Measurements from ENCODE around the gene ISY1. TPM values are rescaled to one million over a fixed set of nuclear protein-coding genes. Genes with fewer than 3 reads are reported as not detected.
"Not testable (repeated sequence)": the region's sequence is repeated elsewhere in the genome, so short reads cannot be mapped to it uniquely, and the experiment has no call there.

Gene ISY1
- total and polyA plus RNA-seq, 2 donors (not counting 1 experiment from before 2014, with no cell fraction given): 26.4 to 49.6 TPM

GRCh38 chr3:129112308-129113052 lies 48.4 kb downstream of the ISY1 start:
- Histone ChIP-seq H3K79me2 (ENCODE audit: control insufficient read depth, insufficient read depth, low read length) (peaks cover 82% of the 10 kb centered on the region), H3K4me3 (ENCODE audit: control extremely low read depth in 1 of 5, extremely low read depth in 1 of 5, insufficient read depth in 1 of 5, low read depth in 2 of 5, low read length in 4 of 5) (no peak overlapping the region), H3K9ac (ENCODE audit: low read length) (no peak overlapping the region), H3K9me3 (ENCODE audit: control extremely low read depth in 1 of 3, control insufficient read depth in 2 of 3, insufficient read depth in 1 of 3, low read length in 2 of 3) (no peaks in the 10 kb centered on the region), H3K4me1 (ENCODE audit: control insufficient read depth in 2 of 2, insufficient read depth in 2 of 2, low read length in 2 of 2) (peaks cover 0 to 4% of the 10 kb centered on the region in 2 donors), H3K4me2 (replicated peaks; ENCODE audit: low read depth, low read length, poor library complexity, severe bottlenecking) (no peak overlapping the region), H3K36me3 (replicated peaks in 1 of 2; ENCODE audit: control extremely low read depth in 1 of 2, control insufficient read depth in 1 of 2, extremely low read depth in 1 of 2, insufficient read depth in 2 of 2, low read length in 1 of 2) (peaks cover 0 to 12% of the 10 kb centered on the region in 2 experiments), H2AFZ (ENCODE audit: insufficient read depth, low read depth, low read length, poor library complexity, severe bottlenecking) (no peak overlapping the region), H3K27ac (ENCODE audit: low read length in 2 of 2) (no peak overlapping the region), H4K20me1 (ENCODE audit: control insufficient read depth, insufficient read depth, low read length, poor library complexity, severe bottlenecking) (peaks cover 40% of the 10 kb centered on the region), H3K27me3 (replicated peaks in 1 of 4; ENCODE audit: control extremely low read depth in 1 of 4, control insufficient read depth in 3 of 4, insufficient read depth in 4 of 4, low read length in 3 of 4) (no peaks in the 10 kb centered on the region)
- H3K4me3 Mint-ChIP-seq: no peak overlapping the region
- H3K9me3 Mint-ChIP-seq (ENCODE audit: insufficient read depth): no peaks in the 10 kb centered on the region
- ATAC-seq (ENCODE audit: low read depth): no peak
- ChIA-PET CTCF (no interaction called here), POLR2A (interaction anchor here (0.7 kb wide), 1 partner anchor 59 kb away, joined by 4 read pairs; no protein-coding TSS in a partner anchor)
- WGBS (ENCODE audit: insufficient coverage): 100% methylated on average over 1 of the region's 3 CpGs
- intact Hi-C loops (cut with micrococcal nuclease): no loop called here
- peaks cover 6% of the 10 kb centered on the region for H3K4me1 Mint-ChIP-seq
- no peak for TF ChIP-seq CTCF (IDR thresholded peaks at IDR 0.05)
- no peak for TF ChIP-seq EZH2 (IDR thresholded peaks at IDR 0.05; ENCODE audit: borderline replicate concordance, insufficient read depth, low read depth, low read length, poor library complexity, severe bottlenecking)
- H3K27ac Mint-ChIP-seq: no peak overlapping the region
- H3K27me3 Mint-ChIP-seq: no peaks in the 10 kb centered on the region
- no peak for DNase-seq

- intact Hi-C loops (cut with micrococcal nuclease): not testable (repeated sequence)
These were observed 49.6 kb downstream of the ISY1 start for GRCh38 chr3:129111076-129111780.

More at GRCh38 chr3:129111076-129111780, 49.6 kb downstream of the ISY1 start:
- ATAC-seq (ENCODE audit: low read depth); H3K27me3 ChIP-seq (replicated peaks in 1 of 4; ENCODE audit: control extremely low read depth in 1 of 4, control insufficient read depth in 3 of 4, insufficient read depth in 4 of 4, low read length in 3 of 4); H3K27ac ChIP-seq (ENCODE audit: low read length in 2 of 2); H3K9me3 ChIP-seq (ENCODE audit: control extremely low read depth in 1 of 3, control insufficient read depth in 2 of 3, insufficient read depth in 1 of 3, low read length in 2 of 3); H3K4me1 ChIP-seq (ENCODE audit: control insufficient read depth in 2 of 2, insufficient read depth in 2 of 2, low read length in 2 of 2); DNase-seq; H3K9ac ChIP-seq (ENCODE audit: low read length); H3K4me3 ChIP-seq (ENCODE audit: control extremely low read depth in 1 of 5, extremely low read depth in 1 of 5, insufficient read depth in 1 of 5, low read depth in 2 of 5, low read length in 4 of 5); H3K4me3 Mint-ChIP-seq; POLR2A ChIA-PET; H3K27me3 Mint-ChIP-seq; H2AFZ ChIP-seq (ENCODE audit: insufficient read depth, low read depth, low read length, poor library complexity, severe bottlenecking); CTCF ChIA-PET; H3K27ac Mint-ChIP-seq; H3K4me2 ChIP-seq (replicated peaks; ENCODE audit: low read depth, low read length, poor library complexity, severe bottlenecking); H3K4me1 Mint-ChIP-seq; H3K9me3 Mint-ChIP-seq (ENCODE audit: insufficient read depth): not testable (repeated sequence)
- Histone ChIP-seq H3K36me3 (replicated peaks in 1 of 2; ENCODE audit: control extremely low read depth in 1 of 2, control insufficient read depth in 1 of 2, extremely low read depth in 1 of 2, insufficient read depth in 2 of 2, low read length in 1 of 2) (peaks cover 0 to 17% of the 10 kb centered on the region in 2 experiments), H3K79me2 (ENCODE audit: control insufficient read depth, insufficient read depth, low read length) (peaks cover 84% of the 10 kb centered on the region), H4K20me1 (ENCODE audit: control insufficient read depth, insufficient read depth, low read length, poor library complexity, severe bottlenecking) (peaks cover 46% of the 10 kb centered on the region)
- WGBS (ENCODE audit: insufficient coverage): 92% methylated on average over 5 of the region's 10 CpGs

Measured in B cell (primary cell).